Measurements from ENCODE around the gene VAV3.

DNA sequence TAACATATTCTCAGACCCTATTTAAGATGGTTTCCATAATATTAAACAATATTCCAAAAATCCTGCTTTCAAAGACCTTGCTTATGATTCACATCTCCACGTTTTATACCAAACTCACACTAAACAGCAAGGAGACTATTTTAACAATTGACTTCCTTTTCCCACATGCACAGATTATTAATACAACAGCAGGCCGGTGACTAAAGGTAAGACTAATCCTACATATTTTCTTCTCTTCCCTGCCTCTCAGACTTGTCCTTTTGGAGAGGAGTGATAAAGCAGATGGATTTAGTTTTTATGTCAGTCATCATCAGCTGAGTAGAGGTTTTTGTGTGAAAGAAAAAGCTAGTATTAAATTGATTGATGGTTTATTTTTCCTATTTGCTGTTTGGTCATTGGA, 423.6 kb downstream of the VAV3 start:
- TF ChIP-seq EZH2phosphoT487 (IDR thresholded peaks at IDR 0.05; ENCODE audit: borderline replicate concordance, low read length): no peak
- TF ChIP-seq, protein P1, sequence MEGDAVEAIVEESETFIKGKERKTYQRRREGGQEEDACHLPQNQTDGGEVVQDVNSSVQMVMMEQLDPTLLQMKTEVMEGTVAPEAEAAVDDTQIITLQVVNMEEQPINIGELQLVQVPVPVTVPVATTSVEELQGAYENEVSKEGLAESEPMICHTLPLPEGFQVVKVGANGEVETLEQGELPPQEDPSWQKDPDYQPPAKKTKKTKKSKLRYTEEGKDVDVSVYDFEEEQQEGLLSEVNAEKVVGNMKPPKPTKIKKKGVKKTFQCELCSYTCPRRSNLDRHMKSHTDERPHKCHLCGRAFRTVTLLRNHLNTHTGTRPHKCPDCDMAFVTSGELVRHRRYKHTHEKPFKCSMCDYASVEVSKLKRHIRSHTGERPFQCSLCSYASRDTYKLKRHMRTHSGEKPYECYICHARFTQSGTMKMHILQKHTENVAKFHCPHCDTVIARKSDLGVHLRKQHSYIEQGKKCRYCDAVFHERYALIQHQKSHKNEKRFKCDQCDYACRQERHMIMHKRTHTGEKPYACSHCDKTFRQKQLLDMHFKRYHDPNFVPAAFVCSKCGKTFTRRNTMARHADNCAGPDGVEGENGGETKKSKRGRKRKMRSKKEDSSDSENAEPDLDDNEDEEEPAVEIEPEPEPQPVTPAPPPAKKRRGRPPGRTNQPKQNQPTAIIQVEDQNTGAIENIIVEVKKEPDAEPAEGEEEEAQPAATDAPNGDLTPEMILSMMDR (IDR thresholded peaks at IDR 0.05; ENCODE audit: low read depth, low read length, poor library complexity, severe bottlenecking): no peak
